Measurements from ENCODE around the gene WTIP. TPM values are rescaled to one million over a fixed set of nuclear protein-coding genes. Genes with fewer than 3 reads are reported as not detected.
"Not testable (repeated sequence)": the region's sequence is repeated elsewhere in the genome, so short reads cannot be mapped to it uniquely, and the experiment has no call there.

WTIP gene
- total RNA-seq, 2 donors from 2014 or later: 45.4 to 48.6 TPM

DNA sequence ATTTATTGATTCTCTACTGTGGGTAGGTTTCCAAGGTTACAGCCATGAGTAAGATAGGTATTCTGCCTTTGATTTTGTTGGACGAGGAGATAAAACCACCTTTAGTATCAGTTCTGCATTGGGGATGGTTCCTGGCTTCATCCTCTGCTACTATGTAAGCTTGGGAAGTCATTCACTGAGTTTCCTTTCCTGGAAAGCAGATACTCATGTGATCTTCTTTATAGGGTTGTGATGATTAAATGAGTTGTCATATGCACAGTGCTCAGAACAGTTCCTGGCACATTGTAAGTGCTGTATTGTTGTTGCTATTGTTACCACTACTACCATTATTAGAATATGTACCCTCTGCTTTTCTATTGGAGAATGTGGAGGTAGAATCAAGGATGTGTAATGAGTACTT lies 13.1 kb upstream of the WTIP start:
- no peaks in the 10 kb centered on the region for H3K9me3 Mint-ChIP-seq
- H3K36me3 ChIP-seq (ENCODE audit: control insufficient read depth, insufficient read depth, low read length): peaks cover 94% of the 10 kb centered on the region
- TF ChIP-seq, protein P1, sequence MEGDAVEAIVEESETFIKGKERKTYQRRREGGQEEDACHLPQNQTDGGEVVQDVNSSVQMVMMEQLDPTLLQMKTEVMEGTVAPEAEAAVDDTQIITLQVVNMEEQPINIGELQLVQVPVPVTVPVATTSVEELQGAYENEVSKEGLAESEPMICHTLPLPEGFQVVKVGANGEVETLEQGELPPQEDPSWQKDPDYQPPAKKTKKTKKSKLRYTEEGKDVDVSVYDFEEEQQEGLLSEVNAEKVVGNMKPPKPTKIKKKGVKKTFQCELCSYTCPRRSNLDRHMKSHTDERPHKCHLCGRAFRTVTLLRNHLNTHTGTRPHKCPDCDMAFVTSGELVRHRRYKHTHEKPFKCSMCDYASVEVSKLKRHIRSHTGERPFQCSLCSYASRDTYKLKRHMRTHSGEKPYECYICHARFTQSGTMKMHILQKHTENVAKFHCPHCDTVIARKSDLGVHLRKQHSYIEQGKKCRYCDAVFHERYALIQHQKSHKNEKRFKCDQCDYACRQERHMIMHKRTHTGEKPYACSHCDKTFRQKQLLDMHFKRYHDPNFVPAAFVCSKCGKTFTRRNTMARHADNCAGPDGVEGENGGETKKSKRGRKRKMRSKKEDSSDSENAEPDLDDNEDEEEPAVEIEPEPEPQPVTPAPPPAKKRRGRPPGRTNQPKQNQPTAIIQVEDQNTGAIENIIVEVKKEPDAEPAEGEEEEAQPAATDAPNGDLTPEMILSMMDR (conservative IDR thresholded peaks at IDR 0.05): no peak

DNA sequence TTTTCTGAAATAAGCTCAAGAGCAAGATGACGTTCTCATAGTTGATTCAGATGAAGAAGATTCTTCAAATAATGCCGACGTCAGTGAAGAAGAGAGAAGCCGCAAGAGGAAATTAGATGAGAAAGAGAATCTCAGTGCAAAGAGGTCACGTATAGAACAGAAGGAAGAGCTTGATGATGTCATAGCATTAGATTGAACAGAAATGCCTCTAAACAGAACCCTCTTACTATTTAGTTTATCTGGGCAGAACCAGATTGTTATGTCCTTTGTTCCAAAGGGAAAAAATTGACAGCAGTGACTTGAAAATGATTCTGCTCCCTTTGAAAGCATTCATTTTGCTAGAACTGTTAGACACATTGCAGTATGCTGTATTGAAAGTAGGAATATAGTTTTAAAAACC lies 12.5 kb upstream of the WTIP start:
- H3K36me3 ChIP-seq (ENCODE audit: control insufficient read depth, insufficient read depth, low read length): peaks cover 94% of the 10 kb centered on the region
- WGBS, 2 experiments (ENCODE audit: insufficient coverage in 1 of 2, insufficient read length in 1 of 2): 95 to 98% methylated on average over 5 of the region's 5 CpGs
- peaks cover 12% of the 10 kb centered on the region for H3K4me1 Mint-ChIP-seq
- not testable (repeated sequence) for H3K9me3 Mint-ChIP-seq; H3K4me3 Mint-ChIP-seq; H3K4me1 ChIP-seq (ENCODE audit: control insufficient read depth, insufficient read depth, low read length); H3K27ac ChIP-seq (ENCODE audit: low read depth, low read length); DNase-seq; H3K9me3 ChIP-seq (ENCODE audit: control insufficient read depth, low read length); H3K4me3 ChIP-seq (ENCODE audit: low read length); H3K27me3 Mint-ChIP-seq (ENCODE audit: insufficient read depth); H3K27ac Mint-ChIP-seq; H3K27me3 ChIP-seq (ENCODE audit: control insufficient read depth, insufficient read depth, low read length, poor library complexity, severe bottlenecking); H3K9ac ChIP-seq (ENCODE audit: extremely low read depth, low read length, poor library complexity, severe bottlenecking)
- peaks cover 83% of the 10 kb centered on the region for H3K36me3 Mint-ChIP-seq (ENCODE audit: low read depth)

More for the DNA sequence above, 13.1 kb upstream of the WTIP start:
- no peaks in the 10 kb centered on the region for H3K4me1 ChIP-seq (ENCODE audit: control insufficient read depth, insufficient read depth, low read length)
- 88 to 89% methylated on average over 1 of the region's 1 CpG for WGBS, 2 experiments (ENCODE audit: insufficient coverage in 1 of 2, insufficient read length in 1 of 2)
- no peak overlapping the region for H3K9ac ChIP-seq (ENCODE audit: extremely low read depth, low read length, poor library complexity, severe bottlenecking)
- no peaks in the 10 kb centered on the region for H3K27me3 ChIP-seq (ENCODE audit: control insufficient read depth, insufficient read depth, low read length, poor library complexity, severe bottlenecking)
- no peak overlapping the region for H3K4me3 Mint-ChIP-seq
- H3K27me3 Mint-ChIP-seq (ENCODE audit: insufficient read depth): no peaks in the 10 kb centered on the region
- H3K4me1 Mint-ChIP-seq: peaks cover 12% of the 10 kb centered on the region
- DNase-seq: no peak
- H3K27ac ChIP-seq (ENCODE audit: low read depth, low read length): no peak overlapping the region
- no peaks in the 10 kb centered on the region for H3K9me3 ChIP-seq (ENCODE audit: control insufficient read depth, low read length)
- H3K27ac Mint-ChIP-seq: no peak overlapping the region
- no peak overlapping the region for H3K4me3 ChIP-seq (ENCODE audit: low read length)
- H3K36me3 Mint-ChIP-seq (ENCODE audit: low read depth): peaks cover 86% of the 10 kb centered on the region

DNA sequence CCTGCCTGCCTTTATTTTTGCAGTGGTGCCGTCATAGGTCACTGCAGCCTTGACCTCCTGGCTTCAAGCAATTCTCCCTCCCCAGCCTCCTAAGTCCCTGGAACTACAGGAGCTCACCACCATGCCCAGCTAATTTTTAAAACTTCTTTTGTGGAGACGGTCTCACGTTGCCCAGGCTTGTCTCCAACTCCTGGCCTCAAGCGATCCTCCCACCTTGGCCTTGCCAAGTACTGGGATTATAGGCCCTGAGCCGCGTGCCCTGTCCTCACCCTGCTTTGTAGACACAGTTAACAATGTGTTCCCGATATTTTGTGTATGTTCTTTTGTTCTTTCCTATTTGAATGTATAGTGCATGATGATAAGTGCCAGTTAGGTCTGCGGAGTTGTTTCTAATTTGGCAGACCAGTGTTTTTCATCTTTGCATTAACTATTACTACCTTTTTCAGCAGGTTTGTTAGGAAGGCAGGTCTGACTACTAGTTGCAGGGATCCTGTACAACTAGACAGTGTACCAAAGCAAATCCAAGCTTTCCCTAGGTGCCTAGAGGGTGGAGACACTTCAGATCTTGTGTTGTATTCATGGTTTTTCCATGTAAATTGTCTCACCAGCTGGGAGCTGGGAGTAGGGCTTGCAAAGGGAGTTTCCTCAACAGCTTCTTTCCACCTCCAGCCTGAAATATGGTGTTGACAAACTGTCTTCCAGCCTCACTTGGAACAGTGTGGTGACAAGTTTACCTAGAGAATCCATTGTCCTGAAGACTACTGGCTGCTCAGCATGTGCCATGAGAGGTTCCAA lies 9.5 kb upstream of the WTIP start:
- no peak overlapping the region for H3K4me3 ChIP-seq (ENCODE audit: low read length)
- Mint-ChIP-seq H3K27ac (peak overlapping the region; percentile 45), H3K4me1 (peaks cover 12% of the 10 kb centered on the region), H3K27me3 (ENCODE audit: insufficient read depth) (no peaks in the 10 kb centered on the region), H3K9me3 (no peaks in the 10 kb centered on the region), H3K36me3 (ENCODE audit: low read depth) (peaks cover 56% of the 10 kb centered on the region), H3K4me3 (no peak overlapping the region)
- no peak overlapping the region for H3K27ac ChIP-seq (ENCODE audit: low read depth, low read length)
- H3K27me3 ChIP-seq (ENCODE audit: control insufficient read depth, insufficient read depth, low read length, poor library complexity, severe bottlenecking): no peaks in the 10 kb centered on the region
- TF ChIP-seq, protein P1 (conservative IDR thresholded peaks at IDR 0.05): no peak
- no peak for DNase-seq
- no peak overlapping the region for H3K9ac ChIP-seq (ENCODE audit: extremely low read depth, low read length, poor library complexity, severe bottlenecking)
- H3K9me3 ChIP-seq (ENCODE audit: control insufficient read depth, low read length): no peaks in the 10 kb centered on the region
- no peaks in the 10 kb centered on the region for H3K4me1 ChIP-seq (ENCODE audit: control insufficient read depth, insufficient read depth, low read length)
- WGBS, 2 experiments (ENCODE audit: insufficient coverage in 1 of 2, insufficient read length in 1 of 2): 90 to 96% methylated on average over 4 to 8 of the region's 8 CpGs
- H3K36me3 ChIP-seq (ENCODE audit: control insufficient read depth, insufficient read depth, low read length): peaks cover 72% of the 10 kb centered on the region
